HG02852 (cell line): Measurements from ENCODE around the gene BRSK2.
"Not testable (repeated sequence)": the region's sequence is repeated elsewhere in the genome, so short reads cannot be mapped to it uniquely, and the experiment has no call there.

Experiments used
- ATAC-seq: cut with Tn5 transposase; IDR thresholded peaks from one replicate; pipeline ENCODE4 v1.9.1; 2021; ENCODE audit warnings: mild to moderate bottlenecking, moderate library complexity; ENCODE audit not compliant: unreplicated experiment

Gene BRSK2

DNA sequence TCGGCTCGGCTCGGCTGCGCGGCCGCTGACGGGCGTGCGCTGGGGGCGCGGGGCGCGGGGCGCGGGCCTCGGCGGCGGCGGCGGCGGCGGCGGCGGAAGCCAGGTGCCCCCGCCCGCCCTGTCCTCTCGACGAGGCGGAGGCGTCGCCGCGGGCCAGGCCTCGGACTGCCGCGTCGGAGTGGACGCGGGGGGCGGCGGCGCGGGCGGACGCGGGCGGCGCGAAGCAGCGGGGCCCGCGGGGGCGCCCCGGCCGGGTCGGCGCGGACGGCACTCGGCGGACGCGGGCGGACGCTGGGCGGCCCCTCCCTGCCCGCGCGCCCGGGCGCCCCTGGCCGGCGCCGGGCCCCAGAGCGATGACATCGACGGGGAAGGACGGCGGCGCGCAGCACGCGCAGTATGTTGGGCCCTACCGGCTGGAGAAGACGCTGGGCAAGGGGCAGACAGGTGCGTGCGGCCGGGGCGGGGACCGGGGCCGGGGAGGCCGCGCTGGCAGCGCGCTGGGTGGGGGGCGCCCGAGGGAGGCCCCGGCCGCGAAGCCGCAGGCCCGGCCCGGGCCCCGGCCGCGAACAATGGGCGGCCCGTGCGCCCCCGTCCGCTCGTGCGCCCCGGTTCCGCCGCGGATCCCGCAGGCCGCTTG lies at the start of gene BRSK2:
Gene BRSK2 (plus strand): TSS at position 3 of the 637 bp plus-strand sequence. CDS start 351 bp downstream, at position 354.
- ATAC-seq = no peak

- ATAC-seq = no peak
These were observed 49.6 kb upstream of the BRSK2 start for GRCh38 chr11:1340111-1340510.

DNA sequence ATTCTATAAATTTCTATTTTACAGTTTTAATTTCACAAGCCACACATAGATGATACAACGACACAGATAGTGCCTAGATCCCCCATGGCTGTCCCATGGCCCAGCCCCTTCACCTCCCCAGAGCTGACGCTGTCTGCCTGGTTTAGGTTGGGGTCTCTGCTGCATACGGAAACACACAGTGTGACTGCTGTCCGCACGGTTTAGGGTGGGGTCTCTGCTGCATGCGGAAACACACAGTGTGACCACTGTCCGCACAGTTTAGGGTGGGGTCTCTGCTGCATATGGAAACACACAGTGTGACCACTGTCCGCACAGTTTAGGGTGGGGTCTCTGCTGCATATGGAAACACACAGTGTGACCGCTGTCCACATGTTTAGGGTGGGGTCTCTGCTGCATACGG lies 48.5 kb upstream of the BRSK2 start:
- ATAC-seq = not testable (repeated sequence)

DNA sequence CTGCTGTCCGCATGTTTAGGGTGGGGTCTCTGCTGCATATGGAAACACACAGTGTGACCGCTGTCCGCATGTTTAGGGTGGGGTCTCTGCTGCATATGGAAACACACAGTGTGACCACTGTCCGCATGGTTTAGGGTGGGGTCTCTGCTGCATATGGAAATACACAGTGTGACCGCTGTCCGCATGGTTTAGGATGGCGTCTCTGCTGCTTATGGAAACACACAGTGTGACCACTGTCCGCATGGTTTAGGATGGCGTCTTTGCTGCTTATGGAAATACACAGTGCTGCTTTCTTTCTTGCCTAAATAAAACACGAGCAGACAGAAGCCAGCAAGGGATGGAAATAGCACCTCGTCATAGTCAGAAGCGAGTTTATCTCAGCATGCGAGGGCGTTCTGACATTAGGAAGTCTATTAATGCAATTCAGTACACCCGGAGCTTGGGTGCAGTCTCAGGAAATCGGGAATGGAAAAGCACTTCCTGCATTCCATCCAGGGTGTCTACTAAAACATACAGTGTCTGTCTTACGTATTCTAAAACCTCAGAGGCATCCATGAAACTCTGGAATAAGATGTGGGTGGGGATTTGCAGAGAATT lies 47.7 kb upstream of the BRSK2 start:
- no peak for ATAC-seq

DNA sequence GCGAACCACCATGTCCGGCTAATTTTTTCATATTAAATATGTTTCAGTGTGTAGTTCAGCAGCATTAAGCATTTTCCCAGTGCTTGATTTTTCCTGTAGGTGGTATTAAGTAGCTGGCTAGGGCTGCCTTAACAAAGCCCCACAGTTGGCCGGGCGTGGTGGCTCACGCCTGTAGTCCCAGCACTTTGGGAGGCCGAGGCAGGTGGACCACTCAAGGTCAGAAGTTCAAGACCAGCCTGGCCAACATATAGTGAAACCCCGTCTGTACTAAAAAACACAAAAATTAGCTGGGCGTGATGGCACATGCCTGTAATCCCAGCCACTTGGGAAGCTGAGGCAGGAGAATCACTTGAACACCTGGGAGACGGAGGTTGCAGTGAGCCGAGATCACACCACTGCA lies 46.8 kb upstream of the BRSK2 start:
- ATAC-seq = no peak

DNA sequence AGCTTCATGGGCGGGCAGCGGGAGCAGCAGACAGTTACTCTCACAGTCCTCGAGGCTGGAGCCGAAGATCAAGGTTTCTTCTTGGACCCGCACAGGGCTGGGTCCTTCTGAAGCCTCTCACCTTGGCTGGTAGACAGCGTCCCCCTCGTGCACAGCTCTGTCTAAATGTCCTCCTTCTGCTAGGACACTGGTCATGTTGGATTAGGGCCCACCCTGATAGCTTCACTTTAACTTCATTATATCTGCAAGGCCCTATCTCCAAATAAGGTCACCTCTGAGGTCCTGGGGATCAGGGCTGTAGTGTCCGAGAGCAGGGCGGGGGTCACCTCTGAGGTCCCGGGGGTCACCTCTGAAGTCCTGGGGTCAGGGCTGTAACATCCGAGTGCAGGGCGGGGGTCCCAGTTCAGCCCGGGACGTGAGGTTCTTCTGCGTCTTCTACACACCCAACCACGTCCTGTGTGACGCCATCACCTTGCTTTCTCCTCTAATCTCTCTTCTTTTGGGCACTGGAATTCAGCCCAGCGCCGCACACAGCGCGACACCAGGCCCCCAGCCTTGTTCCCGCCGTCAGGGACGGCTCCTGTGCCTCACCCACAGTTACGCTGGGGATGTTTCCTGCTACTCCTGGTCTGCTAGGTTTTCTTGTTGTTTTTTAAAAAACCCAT lies 46.2 kb upstream of the BRSK2 start:
- no peak for ATAC-seq

DNA sequence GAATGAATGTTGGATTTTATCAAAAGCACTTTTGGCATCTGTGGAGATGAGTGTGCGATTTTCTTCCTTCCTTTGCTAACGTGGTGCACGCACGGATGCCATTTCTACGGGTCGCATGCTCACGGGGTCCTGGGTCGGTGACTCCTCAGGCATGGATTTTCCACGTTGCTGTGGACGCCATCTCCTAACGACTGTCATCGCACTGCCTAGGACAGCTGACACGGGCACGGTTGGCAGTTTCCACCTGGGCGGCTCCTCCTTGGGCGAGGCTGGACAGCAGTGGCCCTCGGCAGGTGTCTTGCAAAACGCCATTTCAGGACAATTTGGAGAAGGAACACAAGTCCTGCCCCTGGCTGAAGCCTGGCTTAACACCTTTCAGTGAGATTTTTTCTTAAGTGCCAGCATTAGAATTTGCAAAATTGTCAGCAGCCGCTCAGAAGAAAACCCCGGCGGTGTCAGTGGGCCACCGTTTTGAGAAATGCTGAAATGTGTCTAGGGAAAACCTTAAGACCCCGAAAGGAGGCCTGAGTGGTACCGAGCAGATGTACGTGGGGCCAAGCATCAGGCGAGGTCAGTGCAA lies 45.6 kb upstream of the BRSK2 start:
- ATAC-seq = no peak

DNA sequence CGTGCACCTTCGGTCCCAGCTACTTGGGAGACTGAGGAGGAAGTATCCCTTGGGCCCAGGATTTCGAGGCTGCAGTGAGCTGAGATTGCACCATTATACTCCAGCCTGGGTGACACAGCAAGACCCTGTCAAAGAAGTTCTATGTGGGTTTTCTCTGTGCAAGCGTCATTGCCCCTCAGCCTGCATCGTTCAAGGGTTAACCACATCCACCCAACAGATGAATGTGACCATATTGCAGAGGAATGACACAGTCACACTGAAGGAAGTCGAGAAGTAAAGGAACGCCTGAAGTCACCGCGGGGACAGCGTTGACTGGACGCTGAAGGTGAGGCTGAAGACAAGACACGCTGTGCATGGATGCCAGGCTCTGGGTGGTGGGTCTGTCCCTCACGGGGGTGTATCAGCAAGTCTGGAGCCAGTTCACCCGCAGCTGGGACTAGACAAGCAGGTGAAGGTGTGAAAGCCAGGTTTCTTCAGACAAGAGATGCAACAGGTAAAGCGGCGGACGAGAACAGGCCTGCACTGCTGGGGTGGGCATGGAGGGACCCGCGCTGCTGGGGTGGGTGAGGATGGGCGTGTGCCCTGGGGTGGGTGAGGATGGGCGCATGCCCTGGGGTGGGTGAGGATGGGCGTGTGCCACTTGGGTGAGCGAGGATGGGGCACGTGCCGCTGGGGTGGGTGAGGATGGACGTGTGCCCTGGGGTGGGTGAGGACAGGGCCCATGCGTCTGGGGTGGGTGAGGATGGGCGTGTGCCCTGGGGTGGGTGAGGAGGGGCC lies 43.8 kb upstream of the BRSK2 start:
- no peak for ATAC-seq

DNA sequence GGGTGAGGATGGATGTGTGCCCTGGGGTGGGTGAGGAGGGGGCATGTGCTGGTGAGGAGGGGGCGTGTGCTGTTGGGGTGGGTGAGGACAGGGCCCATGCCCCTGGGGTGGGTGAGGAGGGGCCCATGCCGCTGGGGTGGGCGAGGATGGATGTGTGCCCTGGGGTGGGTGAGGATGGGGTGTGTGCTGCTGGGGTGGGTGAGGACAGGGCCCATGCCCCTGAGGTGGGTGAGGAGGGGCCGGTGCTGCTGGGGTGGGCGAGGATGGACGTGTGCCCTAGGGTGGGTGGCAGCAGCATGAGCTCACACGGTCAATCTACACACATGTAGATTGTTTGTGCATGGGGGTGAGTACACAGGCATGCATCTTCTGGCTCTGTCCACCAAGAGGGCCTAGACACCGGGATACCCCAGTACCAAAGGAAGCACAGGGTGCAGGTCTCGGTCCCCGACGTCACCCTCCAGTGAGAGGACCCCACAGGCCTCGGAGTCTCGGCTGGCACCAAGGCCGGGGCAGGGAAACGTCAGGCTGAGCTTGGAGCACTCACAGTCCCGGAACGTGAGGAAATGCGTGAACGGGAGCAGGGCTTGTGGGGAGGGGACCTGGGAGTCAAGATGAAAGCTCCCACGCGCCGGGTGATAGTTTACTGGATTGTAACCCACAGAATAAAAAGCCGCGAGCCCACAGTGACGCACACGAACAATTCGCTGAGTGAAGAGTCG lies 42.9 kb upstream of the BRSK2 start:
- no peak for ATAC-seq

GRCh38 chr11:1347411-1347999 lies 42.2 kb upstream of the BRSK2 start:
- not testable (repeated sequence) for ATAC-seq

DNA sequence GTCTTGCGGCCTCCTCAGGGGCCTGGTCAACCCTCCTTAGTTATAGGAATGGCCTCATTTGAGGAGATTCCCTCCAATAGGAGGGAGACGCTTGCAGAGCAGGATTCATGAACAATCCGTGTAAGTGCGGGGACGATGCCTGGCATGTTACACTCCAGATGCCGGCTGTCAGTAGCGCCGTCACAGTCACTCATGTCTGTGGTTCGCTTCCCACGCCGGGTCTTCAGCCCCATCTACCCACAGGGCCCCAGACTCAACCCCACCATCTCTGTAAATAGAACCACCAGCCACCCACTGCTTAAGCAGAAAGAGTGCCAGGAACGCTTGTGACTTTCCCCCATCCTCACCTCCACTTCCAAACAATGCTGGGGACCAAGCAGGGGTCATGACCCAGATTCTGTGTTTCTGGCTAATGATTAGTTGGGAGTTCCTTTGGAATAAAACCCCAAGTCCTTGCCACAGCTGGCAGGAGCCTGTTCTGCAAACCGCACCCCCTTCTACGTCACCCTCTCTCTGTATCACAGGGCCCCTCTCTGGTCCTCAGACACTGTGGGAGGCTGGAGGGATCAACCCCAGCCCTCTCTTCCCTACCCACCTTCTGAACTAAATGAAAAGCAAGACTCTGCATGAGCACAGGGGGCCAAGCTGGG lies 41.5 kb upstream of the BRSK2 start:
- ATAC-seq = no peak

- ATAC-seq = no peak
These were observed 40.9 kb upstream of the BRSK2 start for GRCh38 chr11:1348796-1349326.

GRCh38 chr11:1349327-1350041 lies 40.2 kb upstream of the BRSK2 start:
- no peak for ATAC-seq

- no peak for ATAC-seq
These were observed 39.5 kb upstream of the BRSK2 start for GRCh38 chr11:1350086-1350725.

GRCh38 chr11:1351278-1351937 lies 38.3 kb upstream of the BRSK2 start:
- no peak for ATAC-seq

GRCh38 chr11:1352696-1353382 lies 36.9 kb upstream of the BRSK2 start:
- no peak for ATAC-seq
